Vagina (tissue), 2 donors: Measurements from ENCODE around the gene LPIN1. TPM values are rescaled to one million over a fixed set of nuclear protein-coding genes. Genes with fewer than 3 reads are reported as not detected.
A peak's percentile ranks its signal among the peaks of the same experiment; 100 is the strongest.

Source experiments
- DNase-seq, 2 donors: peaks; one replicate each; pipeline ENCODE4 v3.0.0-alpha.2; 2017; ENCODE audit errors: extremely low spot score in 2 of 2
- H3K27ac ChIP-seq: fragments of 200-600 bp; sonication (generic); one replicate; pipeline ENCODE4 v1.5.1; 2019
- H3K27me3 ChIP-seq: fragments of 200-600 bp; sonication (generic); one replicate; pipeline ENCODE4 v1.5.1; 2019
- H3K36me3 ChIP-seq, 2 donors: fragments of 200-600 bp; sonication (generic); one replicate each; pipeline ENCODE4 v1.5.1; 2017 to 2019
- H3K4me1 ChIP-seq: fragments of 200-600 bp; sonication (generic); one replicate; pipeline ENCODE4 v1.5.1; 2019
- H3K4me3 ChIP-seq, 2 donors: fragments of 200-600 bp; sonication (generic); 1 replicate in 1 of 2; 2 replicates in 1 of 2; pipeline ENCODE4 v1.5.1; 2016 to 2019
- H3K9me3 ChIP-seq: fragments of 200-600 bp; sonication (generic); one replicate; pipeline ENCODE4 v1.5.1; 2019
- CTCF ChIP-seq, 3 experiments: fragments of 450-650 bp in 2 of 3; fragments of 200-600 bp in 1 of 3; sonication (generic) in 1 of 3; IDR thresholded peaks; one replicate each; pipeline ENCODE4 v1.5.1; 2017 to 2019; ENCODE audit warnings: antibody characterized with exemption in 3 of 3, mild to moderate bottlenecking in 2 of 3, moderate library complexity in 2 of 3
- POLR2A ChIP-seq, 2 donors: fragments of 450-650 bp; IDR thresholded peaks; one replicate each; pipeline ENCODE4 v1.6.1; 2017; ENCODE audit warnings: antibody characterized with exemption in 2 of 2, mild to moderate bottlenecking in 2 of 2, moderate library complexity in 2 of 2
- POLR2AphosphoS5 ChIP-seq, 2 donors: sonication (generic); formaldehyde crosslinking; IDR thresholded peaks; one replicate each; pipeline ENCODE4 v1.9.0; 2017; ENCODE audit warnings: antibody characterized with exemption in 2 of 2, mild to moderate bottlenecking in 2 of 2, low read depth in 1 of 2; ENCODE audit not compliant: insufficient read depth in 1 of 2
- intact Hi-C: fragments of 100-400 bp; cut with DNase I; formaldehyde crosslinking; loops from one replicate; pipeline ENCODE4 v1.15.1; 2023
- total RNA-seq: library from RNA; depleted of rRNA; stranded (reverse); fragments of >200 nt; gene quantifications from one replicate; pipeline ENCODE4 v1.2.3, GENCODE V29; 2016

Gene LPIN1
- total RNA-seq, 1 donor from 2014 or later, result 67.5 TPM

- Histone ChIP-seq H3K27me3 (no peaks in the 10 kb centered on the region), H3K9me3 (no peaks in the 10 kb centered on the region), H3K27ac (no peak overlapping the region), H3K4me1 (peaks cover 11% of the 10 kb centered on the region), H3K36me3 (no peaks in the 10 kb centered on the region), H3K4me3 (no peak overlapping the region)
- DNase-seq, result peak; percentile 9 to 18
- TF ChIP-seq POLR2AphosphoS5 (IDR thresholded peaks at IDR 0.05; ENCODE audit: insufficient read depth in 1 of 2, low read depth in 1 of 2) (no peak), POLR2A (IDR thresholded peaks at IDR 0.05) (no peak), CTCF (IDR thresholded peaks at IDR 0.05) (no peak)
- intact Hi-C loops, result no loop called here
Measured at GRCh38 chr2:11872247-11872947, 126.0 kb downstream of the LPIN1 start.

- TF ChIP-seq CTCF (IDR thresholded peaks at IDR 0.05) (no peak), POLR2AphosphoS5 (IDR thresholded peaks at IDR 0.05; ENCODE audit: insufficient read depth in 1 of 2, low read depth in 1 of 2) (no peak), POLR2A (IDR thresholded peaks at IDR 0.05) (no peak)
- Histone ChIP-seq H3K4me1 (peaks cover 11% of the 10 kb centered on the region), H3K27ac (no peak overlapping the region), H3K27me3 (no peaks in the 10 kb centered on the region), H3K9me3 (no peaks in the 10 kb centered on the region), H3K4me3 (no peak overlapping the region), H3K36me3 (no peaks in the 10 kb centered on the region)
- peak in 1 of 2 donors; percentile 40 for DNase-seq
- intact Hi-C loops, result no loop called here
Measured at GRCh38 chr2:11872948-11873269, 126.5 kb downstream of the LPIN1 start.

- DNase-seq, result peak; percentile 28 to 76
- no peak overlapping the region for H3K27ac ChIP-seq
- no peaks in the 10 kb centered on the region for H3K27me3 ChIP-seq
- H3K9me3 ChIP-seq, result no peaks in the 10 kb centered on the region
- H3K4me1 ChIP-seq, result peaks cover 11% of the 10 kb centered on the region
- intact Hi-C loops, result no loop called here
- no peak for TF ChIP-seq POLR2AphosphoS5 (IDR thresholded peaks at IDR 0.05; ENCODE audit: insufficient read depth in 1 of 2, low read depth in 1 of 2)
- no peak for TF ChIP-seq POLR2A (IDR thresholded peaks at IDR 0.05)
- no peak for TF ChIP-seq CTCF (IDR thresholded peaks at IDR 0.05)
- no peaks in the 10 kb centered on the region for H3K36me3 ChIP-seq
- no peak overlapping the region for H3K4me3 ChIP-seq
Measured at GRCh38 chr2:11873356-11874154, 127.1 kb downstream of the LPIN1 start.

GRCh38 chr2:11874861-11875260, 128.4 kb downstream of the LPIN1 start:
- Histone ChIP-seq H3K4me1 (peaks cover 11% of the 10 kb centered on the region), H3K9me3 (no peaks in the 10 kb centered on the region), H3K27ac (no peak overlapping the region), H3K4me3 (no peak overlapping the region), H3K36me3 (no peaks in the 10 kb centered on the region), H3K27me3 (no peaks in the 10 kb centered on the region)
- intact Hi-C loops, result no loop called here
- TF ChIP-seq POLR2A (IDR thresholded peaks at IDR 0.05) (no peak), POLR2AphosphoS5 (IDR thresholded peaks at IDR 0.05; ENCODE audit: insufficient read depth in 1 of 2, low read depth in 1 of 2) (no peak), CTCF (IDR thresholded peaks at IDR 0.05) (no peak)
- peak in 1 of 2 donors; percentile 55 for DNase-seq

- TF ChIP-seq CTCF (IDR thresholded peaks at IDR 0.05) (no peak), POLR2A (IDR thresholded peaks at IDR 0.05) (no peak), POLR2AphosphoS5 (IDR thresholded peaks at IDR 0.05; ENCODE audit: insufficient read depth in 1 of 2, low read depth in 1 of 2) (no peak)
- intact Hi-C loops, result no loop called here
Measured at GRCh38 chr2:11875481-11875880, 129.0 kb downstream of the LPIN1 start.

More at GRCh38 chr2:11875481-11875880, 129.0 kb downstream of the LPIN1 start:
- DNase-seq, result peak; percentile 20 to 25
- H3K4me1 ChIP-seq, result peaks cover 11% of the 10 kb centered on the region
- no peaks in the 10 kb centered on the region for H3K27me3 ChIP-seq
- H3K4me3 ChIP-seq, result no peak overlapping the region
- H3K9me3 ChIP-seq, result no peaks in the 10 kb centered on the region
- H3K36me3 ChIP-seq, result no peaks in the 10 kb centered on the region
- H3K27ac ChIP-seq, result no peak overlapping the region
